Endodermal cell (in vitro differentiated cells): Measurements from ENCODE around the gene CYP46A1. TPM values are rescaled to one million over a fixed set of nuclear protein-coding genes. Genes with fewer than 3 reads are reported as not detected.

Source experiments
- DNase-seq: peaks from one replicate; pipeline ENCODE4 v3.0.0-alpha.2; 2017
- H3K27ac ChIP-seq: 2 replicates; pipeline ENCODE4 v1.5.1; 2013; ENCODE audit warnings: mild to moderate bottlenecking, low read depth, low read length, moderate library complexity
- H3K27me3 ChIP-seq: 2 replicates; pipeline ENCODE4 v1.6.1; 2013; ENCODE audit warnings: mild to moderate bottlenecking, low read length, moderate library complexity; ENCODE audit not compliant: insufficient read depth, control insufficient read depth, poor library complexity, severe bottlenecking
- H3K36me3 ChIP-seq: 2 replicates; pipeline ENCODE4 v1.7.0; 2013; ENCODE audit warnings: mild to moderate bottlenecking, low read length, moderate library complexity; ENCODE audit not compliant: control insufficient read depth, insufficient read depth
- H3K4me1 ChIP-seq: one replicate; pipeline ENCODE4 v1.7.0; 2013; ENCODE audit warnings: low read length; ENCODE audit not compliant: control insufficient read depth, insufficient read depth
- H3K4me3 ChIP-seq: 2 replicates; pipeline ENCODE4 v1.5.1; 2013; ENCODE audit warnings: mild to moderate bottlenecking, low read length, moderate library complexity
- H3K9ac ChIP-seq: 2 replicates; pipeline ENCODE4 v1.6.1; 2013; ENCODE audit warnings: mild to moderate bottlenecking, low read length, moderate library complexity; ENCODE audit not compliant: poor library complexity, severe bottlenecking; ENCODE audit errors: extremely low read depth
- H3K9me3 ChIP-seq: 2 replicates; pipeline ENCODE4 v1.6.1; 2013; ENCODE audit warnings: mild to moderate bottlenecking, low read length, moderate library complexity; ENCODE audit not compliant: control insufficient read depth
- H3K27ac Mint-ChIP-seq: 2 replicates; pipeline ENCODE4 v1.8.0; 2020; ENCODE audit warnings: mixed read lengths
- H3K27me3 Mint-ChIP-seq: 2 replicates; pipeline ENCODE4 v1.8.0; 2021; ENCODE audit warnings: mild to moderate bottlenecking, mixed read lengths; ENCODE audit not compliant: insufficient read depth
- H3K36me3 Mint-ChIP-seq: 2 replicates; pipeline ENCODE4 v1.8.0; 2020; ENCODE audit warnings: low read depth, mixed read lengths
- H3K4me1 Mint-ChIP-seq: 2 replicates; pipeline ENCODE4 v1.8.0; 2020; ENCODE audit warnings: mixed read lengths
- H3K4me3 Mint-ChIP-seq: 2 replicates; pipeline ENCODE4 v1.8.0; 2020; ENCODE audit warnings: mild to moderate bottlenecking, moderate library complexity, mixed read lengths
- H3K9me3 Mint-ChIP-seq: 2 replicates; pipeline ENCODE4 v1.8.0; 2020; ENCODE audit warnings: mild to moderate bottlenecking, mixed read lengths
- CTCF ChIP-seq: fragments of 200-600 bp; sonication (generic); conservative IDR thresholded peaks from 2 replicates; pipeline ENCODE4 v1.5.0; 2021; ENCODE audit warnings: antibody characterized with exemption, mild to moderate bottlenecking
- WGBS, 2 experiments: methylation state at CpG; one replicate each; pipeline versions ENCODE4 v1.1.5 to v1.1.7; 2013; ENCODE audit warnings: missing lambda C conversion rate in 2 of 2, mixed read lengths in 1 of 2; ENCODE audit not compliant: insufficient coverage in 1 of 2, insufficient read length in 1 of 2; 5-methylcytosine and 5-hydroxymethylcytosine counted together
- total RNA-seq, 2 donors: library from RNA; stranded (reverse); fragmentation: NEBNext Ultra II Directional in 1 of 2; extraction: Animal tissue kit (Norgen Biotek cat#: 25700) in 1 of 2; gene quantifications; 2 replicates in 1 of 2; 3 replicates in 1 of 2; pipeline ENCODE4 v1.2.1, GENCODE V29; 2021

CYP46A1 gene
- total RNA-seq, 2 donors from 2014 or later: 0.55 to 0.57 TPM

GRCh38 chr14:99690636-99691035 is 6.5 kb downstream of the CYP46A1 start:
- Mint-ChIP-seq H3K4me1 (peaks cover 10% of the 10 kb centered on the region), H3K4me3 (no peak overlapping the region), H3K9me3 (no peaks in the 10 kb centered on the region), H3K27me3 (peaks cover 16% of the 10 kb centered on the region), H3K36me3 (no peaks in the 10 kb centered on the region), H3K27ac (no peak overlapping the region)
- TF ChIP-seq CTCF: no peak
- no peak overlapping the region for H3K27ac ChIP-seq
- H3K9ac ChIP-seq: no peak overlapping the region
- peak; percentile 13 for DNase-seq
- H3K4me3 ChIP-seq: no peak overlapping the region
- WGBS, 2 experiments: 90 to 92% methylated on average over 2 to 5 of the region's 5 CpGs
- no peaks in the 10 kb centered on the region for H3K9me3 ChIP-seq
- no peaks in the 10 kb centered on the region for H3K36me3 ChIP-seq
- H3K27me3 ChIP-seq: peaks cover 18% of the 10 kb centered on the region
- no peaks in the 10 kb centered on the region for H3K4me1 ChIP-seq

GRCh38 chr14:99691111-99691885 is 7.2 kb downstream of the CYP46A1 start:
- Mint-ChIP-seq H3K36me3 (no peaks in the 10 kb centered on the region), H3K27ac (no peak overlapping the region)
- WGBS, 2 experiments: 95 to 100% methylated on average over 11 to 13 of the region's 13 CpGs

GRCh38 chr14:99693918-99694317 is 9.8 kb downstream of the CYP46A1 start:
- no peak for DNase-seq
- 63 to 65% methylated on average over 3 of the region's 3 CpGs for WGBS, 2 experiments
- H3K27ac ChIP-seq: no peak overlapping the region
- no peak overlapping the region for H3K9ac ChIP-seq
- no peaks in the 10 kb centered on the region for H3K27me3 ChIP-seq
- H3K27me3 Mint-ChIP-seq: peaks cover 5% of the 10 kb centered on the region
- H3K9me3 Mint-ChIP-seq: no peaks in the 10 kb centered on the region
- H3K27ac Mint-ChIP-seq: no peak overlapping the region
- H3K36me3 Mint-ChIP-seq: no peaks in the 10 kb centered on the region
- H3K4me1 ChIP-seq: no peaks in the 10 kb centered on the region
- TF ChIP-seq CTCF: no peak
- no peak overlapping the region for H3K4me3 Mint-ChIP-seq
- H3K4me3 ChIP-seq: no peak overlapping the region
- no peaks in the 10 kb centered on the region for H3K36me3 ChIP-seq
- H3K4me1 Mint-ChIP-seq: peaks cover 6% of the 10 kb centered on the region
- H3K9me3 ChIP-seq: no peaks in the 10 kb centered on the region

More at GRCh38 chr14:99691111-99691885, 7.2 kb downstream of the CYP46A1 start:
- Histone ChIP-seq H3K27me3 (peaks cover 12% of the 10 kb centered on the region), H3K27ac (no peak overlapping the region), H3K9me3 (no peaks in the 10 kb centered on the region), H3K36me3 (no peaks in the 10 kb centered on the region), H3K9ac (no peak overlapping the region), H3K4me1 (no peaks in the 10 kb centered on the region), H3K4me3 (no peak overlapping the region)
- no peaks in the 10 kb centered on the region for H3K9me3 Mint-ChIP-seq
- H3K4me1 Mint-ChIP-seq: peaks cover 10% of the 10 kb centered on the region
- TF ChIP-seq CTCF: no peak
- H3K4me3 Mint-ChIP-seq: no peak overlapping the region
- H3K27me3 Mint-ChIP-seq: peaks cover 13% of the 10 kb centered on the region
- DNase-seq: peak; percentile 19
